Kidney (tissue), 14 donors: ENCODE results near the gene ZCCHC14. TPM values are rescaled to one million over a fixed set of nuclear protein-coding genes. Genes with fewer than 3 reads are reported as not detected.
A peak's percentile ranks its signal among the peaks of the same experiment; 100 is the strongest.

ENCODE experiments used
- DNase-seq, 5 donors: peaks; one replicate each; pipeline ENCODE4 v3.0.0-alpha.2; 2013 to 2020
- FAIRE-seq: peaks from 2 replicates; lab custom pipeline; 2012; peaks lifted over from hg19 to GRCh38; lab: Jason Lieb, UNC
- H3K27ac ChIP-seq, 2 donors: one replicate each; pipeline ENCODE4 v1.7.0; 2013; ENCODE audit warnings: low read depth in 2 of 2, low read length in 2 of 2, inconsistent platforms in 1 of 2
- H3K27me3 ChIP-seq: one replicate; pipeline ENCODE4 v1.7.1; 2013; ENCODE audit warnings: low read length, inconsistent platforms; ENCODE audit not compliant: control insufficient read depth, insufficient read depth
- H3K36me3 ChIP-seq, 3 donors: one replicate each; pipeline versions ENCODE4 v1.7.0 to v1.7.1; 2013; ENCODE audit warnings: low read length in 3 of 3, control low read depth in 1 of 3, inconsistent platforms in 1 of 3; ENCODE audit not compliant: insufficient read depth in 3 of 3, control insufficient read depth in 2 of 3
- H3K4me1 ChIP-seq, 3 donors: one replicate each; pipeline versions ENCODE4 v1.7.0 to v1.7.1; 2013; ENCODE audit warnings: low read length in 3 of 3, inconsistent platforms in 1 of 3, low read depth in 1 of 3; ENCODE audit not compliant: control insufficient read depth in 2 of 3, insufficient read depth in 2 of 3
- H3K4me3 ChIP-seq, 3 donors: one replicate each; pipeline versions ENCODE4 v1.7.0 to v1.8.1; 2013; ENCODE audit warnings: low read length in 3 of 3, control low read depth in 1 of 3, inconsistent platforms in 1 of 3
- H3K9ac ChIP-seq, 3 donors: one replicate each; pipeline versions ENCODE4 v1.7.0 to v1.7.1; 2013; ENCODE audit warnings: low read length in 3 of 3, control low read depth in 1 of 3, inconsistent platforms in 1 of 3
- H3K9me3 ChIP-seq, 3 donors: one replicate each; pipeline versions ENCODE4 v1.7.0 to v1.7.1; 2013; ENCODE audit warnings: low read length in 3 of 3, control low read depth in 1 of 3, inconsistent platforms in 1 of 3; ENCODE audit not compliant: control insufficient read depth in 2 of 3, insufficient read depth in 1 of 3
- CTCF ChIP-seq: IDR thresholded peaks from 3 replicates; pipeline ENCODE4 v1.5.1; 2012; ENCODE audit warnings: mild to moderate bottlenecking, moderate library complexity, borderline replicate concordance; ENCODE audit not compliant: insufficient read depth; ENCODE audit errors: extremely low read depth
- intact Hi-C: fragments of 100-400 bp; cut with DNase I; formaldehyde crosslinking; loops from one replicate; pipeline ENCODE4 v1.11.1; 2022
- polyA plus RNA-seq: library from polyadenylated mRNA; stranded (reverse); fragments of 350-450 nt; fragmentation: Illumina TruSeq; extraction: RNeasy Lipid Tissue Mini Kit (QIAGEN cat#74804); gene quantifications from one replicate; pipeline ENCODE4 v1.2.3, GENCODE V29; 2014; ENCODE audit warnings: low read depth, low replicate concordance; ENCODE audit not compliant: insufficient read depth
- total RNA-seq: library from RNA; stranded (reverse); fragmentation: NEBNext Ultra II Directional; extraction: Animal tissue kit (Norgen Biotek cat#: 25700); gene quantifications from one replicate; pipeline ENCODE4 v1.2.1, GENCODE V29; 2021
- donor health status: control.
- donor health status: control.
- donor health status: control.
- donor health status: control.
- donor health status: control.
- donor health status: DM: yes; HTN: yes; CAD: no.
- donor health status: Normal renal cell carcinoma (clear cell type).

The ZCCHC14 gene
- total and polyA plus RNA-seq, 2 donors from 2014 or later, result 6.4 to 32.8 TPM

- H3K36me3 ChIP-seq, result peaks cover 0 to 6% (median 5%) of the 10 kb centered on the region in 3 donors
- H3K27me3 ChIP-seq, result no peaks in the 10 kb centered on the region
- H3K9ac ChIP-seq, result peak overlapping the region in 1 of 3 donors; percentile 55
- peak; percentile 55 for TF ChIP-seq CTCF
- peak overlapping the region in 1 of 3 donors; percentile 43 for H3K4me3 ChIP-seq
- H3K9me3 ChIP-seq, result no peaks in the 10 kb centered on the region
- FAIRE-seq, result no peak
- H3K4me1 ChIP-seq, result peaks cover 5 to 54% (median 43%) of the 10 kb centered on the region in 3 donors
- peak overlapping the region; percentile 78 to 90 for H3K27ac ChIP-seq
- intact Hi-C loops, result no loop called here
- peak; percentile 87 to 95 (median 94) for DNase-seq
Measured at GRCh38 chr16:87461466-87461991, 31.3 kb downstream of the ZCCHC14 start.

- Histone ChIP-seq H3K36me3 (peaks cover 0 to 7% (median 5%) of the 10 kb centered on the region in 3 donors), H3K27me3 (no peaks in the 10 kb centered on the region), H3K4me3 (no peak overlapping the region), H3K27ac (peak overlapping the region in 1 of 2 donors; percentile 90), H3K4me1 (peaks cover 5 to 49% (median 37%) of the 10 kb centered on the region in 3 donors), H3K9ac (peak overlapping the region in 1 of 3 donors; percentile 55), H3K9me3 (no peaks in the 10 kb centered on the region)
- TF ChIP-seq CTCF, result no peak
- DNase-seq, result no peak
- intact Hi-C loops, result no loop called here
- FAIRE-seq, result no peak
Measured at GRCh38 chr16:87460936-87461335, 31.9 kb downstream of the ZCCHC14 start.

- Histone ChIP-seq H3K4me1 (peaks cover 3 to 39% (median 27%) of the 10 kb centered on the region in 3 donors), H3K27me3 (no peaks in the 10 kb centered on the region), H3K9me3 (no peaks in the 10 kb centered on the region), H3K27ac (no peak overlapping the region), H3K9ac (no peak overlapping the region), H3K36me3 (peaks cover 0 to 15% (median 7%) of the 10 kb centered on the region in 3 donors), H3K4me3 (no peak overlapping the region)
- intact Hi-C loops, result no loop called here
- FAIRE-seq (no peak), DNase-seq (no peak)
- no peak for TF ChIP-seq CTCF
Measured at GRCh38 chr16:87459833-87460232, 33.0 kb downstream of the ZCCHC14 start.
